Putamen (tissue), 1 donor: ENCODE data around the gene HYKK.
"Not testable (repeated sequence)": the region's sequence is repeated elsewhere in the genome, so short reads cannot be mapped to it uniquely, and the experiment has no call there.

ENCODE experiments used
- DNase-seq: peaks from one replicate; pipeline ENCODE4 v3.0.0-alpha.2; 2016; ENCODE audit warnings: low spot score

HYKK gene

GRCh38 chr15:78540141-78540870 is 32.9 kb downstream of the HYKK start, which contains the start of gene PSMA4:
PSMA4 (plus strand) TSS chr15:78540444; CDS start chr15:78541928, 1,484 bp downstream.
- DNase-seq: peak; percentile 89

GRCh38 chr15:78540871-78541743 is 33.7 kb downstream of the HYKK start:
- no peak for DNase-seq

GRCh38 chr15:78541744-78542034 is 34.3 kb downstream of the HYKK start:
- no peak for DNase-seq

- no peak for DNase-seq
These were observed 35.3 kb downstream of the HYKK start for GRCh38 chr15:78542647-78543046.

- no peak for DNase-seq
These were observed 42.8 kb downstream of the HYKK start for GRCh38 chr15:78550194-78550593.

GRCh38 chr15:78550815-78551214 is 43.4 kb downstream of the HYKK start:
- DNase-seq: no peak

- DNase-seq: no peak
These were observed 44.5 kb downstream of the HYKK start for GRCh38 chr15:78551902-78552301.

GRCh38 chr15:78552597-78552996 is 45.2 kb downstream of the HYKK start:
- no peak for DNase-seq

- not testable (repeated sequence) for DNase-seq
These were observed 52.8 kb downstream of the HYKK start for GRCh38 chr15:78560201-78560600.

GRCh38 chr15:78561490-78561889 is 54.1 kb downstream of the HYKK start:
- DNase-seq: no peak

GRCh38 chr15:78563092-78563491 is 55.7 kb downstream of the HYKK start:
- no peak for DNase-seq

GRCh38 chr15:78564743-78565096 is 57.3 kb downstream of the HYKK start:
- DNase-seq: no peak

GRCh38 chr15:78565097-78565950 is 57.9 kb downstream of the HYKK start, which contains the start of gene CHRNA5:
CHRNA5 (plus strand) TSS chr15:78565520; CDS start chr15:78565720, 200 bp downstream.
- no peak for DNase-seq

- DNase-seq: no peak
These were observed 58.8 kb downstream of the HYKK start for GRCh38 chr15:78565951-78566774.

GRCh38 chr15:78567531-78567930 is 60.2 kb downstream of the HYKK start:
- DNase-seq: no peak

GRCh38 chr15:78570710-78571109 is 63.3 kb downstream of the HYKK start:
- no peak for DNase-seq

GRCh38 chr15:78571382-78571781 is 64.0 kb downstream of the HYKK start:
- DNase-seq: no peak

- DNase-seq: no peak
These were observed 66.0 kb downstream of the HYKK start for GRCh38 chr15:78573416-78573815.

- no peak for DNase-seq
These were observed 67.6 kb downstream of the HYKK start for GRCh38 chr15:78574944-78575343.
